Left ventricle myocardium inferior (tissue), 1 donor: ENCODE data around the gene JAKMIP1. TPM values are rescaled to one million over a fixed set of nuclear protein-coding genes. Genes with fewer than 3 reads are reported as not detected.

Experiments
- DNase-seq: peaks from one replicate; pipeline ENCODE4 v3.0.0-alpha.2; 2020
- H3K27ac ChIP-seq: fragments of 200-600 bp; replicated peaks from 2 replicates; pipeline ENCODE4 v1.8.0; 2021
- H3K27me3 ChIP-seq: fragments of 200-600 bp; 2 replicates; pipeline ENCODE4 v1.8.0; 2021; ENCODE audit warnings: low read depth
- H3K36me3 ChIP-seq: fragments of 200-600 bp; 2 replicates; pipeline ENCODE4 v1.8.0; 2021
- H3K4me1 ChIP-seq: fragments of 200-600 bp; 2 replicates; pipeline ENCODE4 v1.8.0; 2021
- H3K4me3 ChIP-seq: fragments of 200-600 bp; 2 replicates; pipeline ENCODE4 v1.8.0; 2021; ENCODE audit warnings: mild to moderate bottlenecking, moderate library complexity
- H3K9me3 ChIP-seq: fragments of 200-600 bp; replicated peaks from 2 replicates; pipeline ENCODE4 v1.8.0; 2021
- CTCF ChIP-seq: fragments of 200-600 bp; IDR thresholded peaks from 2 replicates; pipeline ENCODE4 v1.8.0; 2021; ENCODE audit warnings: antibody characterized with exemption, mild to moderate bottlenecking, borderline replicate concordance
- intact Hi-C: fragments of 100-400 bp; cut with micrococcal nuclease; formaldehyde crosslinking; loops from one replicate; pipeline ENCODE4 v1.11.0; 2022
- total RNA-seq: library from RNA; stranded (reverse); fragmentation: NEBNext Ultra II Directional; extraction: Animal tissue kit (Norgen Biotek cat#: 25700); gene quantifications from one replicate; pipeline ENCODE4 v1.2.1, GENCODE V29; 2021
- donor health status: DM: no; HTN: yes; CAD: no; lungs with severe emphysema.

The JAKMIP1 gene
- total RNA-seq, 1 donor from 2014 or later = not detected

- Histone ChIP-seq H3K9me3 (peaks cover 1% of the 10 kb centered on the region), H3K4me1 (no peaks in the 10 kb centered on the region), H3K4me3 (no peak overlapping the region), H3K27ac (no peak overlapping the region), H3K27me3 (peaks cover 78% of the 10 kb centered on the region), H3K36me3 (no peaks in the 10 kb centered on the region)
- TF ChIP-seq CTCF = no peak
- intact Hi-C loops = no loop called here
- DNase-seq = no peak
Measured at GRCh38 chr4:6093671-6094070, 106.7 kb downstream of the JAKMIP1 start.

GRCh38 chr4:6092971-6093370, 107.4 kb downstream of the JAKMIP1 start:
- Histone ChIP-seq H3K36me3 (no peaks in the 10 kb centered on the region), H3K27ac (no peak overlapping the region), H3K4me1 (no peaks in the 10 kb centered on the region), H3K9me3 (no peaks in the 10 kb centered on the region), H3K4me3 (no peak overlapping the region), H3K27me3 (peaks cover 84% of the 10 kb centered on the region)
- intact Hi-C loops = no loop called here
- no peak for TF ChIP-seq CTCF
- no peak for DNase-seq

GRCh38 chr4:6092131-6092530, 108.2 kb downstream of the JAKMIP1 start:
- Histone ChIP-seq H3K36me3 (no peaks in the 10 kb centered on the region), H3K4me3 (no peak overlapping the region), H3K27ac (no peak overlapping the region), H3K27me3 (peaks cover 85% of the 10 kb centered on the region), H3K4me1 (no peaks in the 10 kb centered on the region), H3K9me3 (no peaks in the 10 kb centered on the region)
- DNase-seq = no peak
- intact Hi-C loops = no loop called here
- no peak for TF ChIP-seq CTCF

GRCh38 chr4:6090931-6091330, 109.4 kb downstream of the JAKMIP1 start:
- H3K27me3 ChIP-seq = peaks cover 83% of the 10 kb centered on the region

GRCh38 chr4:6088950-6089349, 111.4 kb downstream of the JAKMIP1 start:
- peaks cover 76% of the 10 kb centered on the region for H3K27me3 ChIP-seq
- intact Hi-C loops = loop anchor here (10.0 kb wide), 1 partner anchor 94 kb away; no protein-coding TSS in a partner anchor

More at GRCh38 chr4:6090931-6091330, 109.4 kb downstream of the JAKMIP1 start:
- Histone ChIP-seq H3K4me1 (no peaks in the 10 kb centered on the region), H3K36me3 (no peaks in the 10 kb centered on the region), H3K27ac (no peak overlapping the region), H3K9me3 (no peaks in the 10 kb centered on the region), H3K4me3 (no peak overlapping the region)
- intact Hi-C loops = no loop called here
- DNase-seq = no peak
- TF ChIP-seq CTCF = no peak

More at GRCh38 chr4:6088950-6089349, 111.4 kb downstream of the JAKMIP1 start:
- TF ChIP-seq CTCF = no peak
- Histone ChIP-seq H3K4me1 (no peaks in the 10 kb centered on the region), H3K27ac (no peak overlapping the region), H3K9me3 (peaks cover 4% of the 10 kb centered on the region), H3K36me3 (no peaks in the 10 kb centered on the region), H3K4me3 (no peak overlapping the region)
- no peak for DNase-seq
